A549 (cell line): ENCODE results near the gene OR12D2.

Source experiments
- CTCF ChIP-seq: fragments of >200 bp; sonication (Bioruptor Twin); formaldehyde crosslinking; IDR thresholded peaks from 3 replicates; pipeline ENCODE4 v1.5.1; 2016
- HDAC2 ChIP-seq: fragments of 200-600 bp; sonication (generic); IDR thresholded peaks from 2 replicates; pipeline ENCODE4 v1.6.1; 2016
- MAZ ChIP-seq: fragments of 150-350 bp; IDR thresholded peaks from 2 replicates; pipeline ENCODE4 v1.6.1; 2014; ENCODE audit warnings: antibody characterized with exemption, low read depth, low read length, borderline replicate concordance
- POLR2A ChIP-seq: IDR thresholded peaks from 2 replicates; pipeline ENCODE4 v1.6.1; 2012; ENCODE audit warnings: mild to moderate bottlenecking, low read length
- SMC3 ChIP-seq: fragments of >200 bp; sonication (Bioruptor Twin); formaldehyde crosslinking; IDR thresholded peaks from 3 replicates; pipeline ENCODE4 v1.6.1; 2018; ENCODE audit warnings: inconsistent platforms
- TF ChIP-seq, protein P1 (sequence below): IDR thresholded peaks from 2 replicates; pipeline ENCODE4 v1.6.1; 2012

DNA sequence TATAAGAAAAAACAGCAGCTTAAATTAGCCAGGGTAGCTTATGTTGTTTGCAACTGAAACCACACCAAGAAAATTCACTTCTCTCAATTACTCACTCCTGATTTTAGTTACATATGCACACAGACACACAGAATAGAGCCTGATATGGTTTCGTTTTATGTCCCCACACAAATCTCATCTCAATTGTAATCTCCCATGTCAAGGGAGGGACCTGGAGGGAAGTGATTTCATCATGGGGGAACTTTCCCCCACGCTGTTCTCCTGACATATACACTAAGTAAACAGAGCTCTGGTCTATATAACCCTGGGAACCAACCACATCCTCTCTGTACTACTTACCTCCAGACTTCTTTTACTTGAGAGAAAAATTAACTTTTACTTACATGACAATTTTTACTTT is 29.1 kb downstream of the OR12D2 start:
- no peak for TF ChIP-seq CTCF
- TF ChIP-seq HDAC2, result no peak
- TF ChIP-seq SMC3, result no peak
- TF ChIP-seq POLR2A, result no peak
- TF ChIP-seq, protein P1, sequence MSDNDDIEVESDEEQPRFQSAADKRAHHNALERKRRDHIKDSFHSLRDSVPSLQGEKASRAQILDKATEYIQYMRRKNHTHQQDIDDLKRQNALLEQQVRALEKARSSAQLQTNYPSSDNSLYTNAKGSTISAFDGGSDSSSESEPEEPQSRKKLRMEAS, result no peak
- TF ChIP-seq MAZ, result no peak
